Esophagus muscularis mucosa (tissue), 4 donors: Measurements from ENCODE around the gene NCKAP1. TPM values are rescaled to one million over a fixed set of nuclear protein-coding genes. Genes with fewer than 3 reads are reported as not detected.

Experiments
- DNase-seq: peaks from one replicate; pipeline ENCODE4 v3.0.0-alpha.2; 2017; ENCODE audit errors: extremely low spot score
- H3K27ac ChIP-seq, 4 donors: fragments of 200-600 bp; sonication (generic); replicated peaks in 1 of 4; 1 replicate in 3 of 4; 2 replicates in 1 of 4; pipeline ENCODE4 v1.5.1; 2016 to 2019; ENCODE audit warnings: mild to moderate bottlenecking in 1 of 4
- H3K27me3 ChIP-seq, 4 donors: fragments of 200-600 bp; sonication (generic); one replicate each; pipeline versions ENCODE4 v1.5.1 to v1.6.0; 2016 to 2019
- H3K36me3 ChIP-seq, 4 donors: fragments of 200-600 bp; sonication (generic); one replicate each; pipeline ENCODE4 v1.5.1; 2016 to 2019
- H3K4me1 ChIP-seq, 4 donors: fragments of 200-600 bp; sonication (generic); one replicate each; pipeline ENCODE4 v1.5.1; 2016 to 2019
- H3K4me3 ChIP-seq, 4 donors: fragments of 200-600 bp; sonication (generic); 1 replicate in 2 of 4; 2 replicates in 2 of 4; pipeline ENCODE4 v1.5.1; 2016 to 2019; ENCODE audit warnings: mild to moderate bottlenecking in 4 of 4, moderate library complexity in 1 of 4
- H3K9me3 ChIP-seq, 4 donors: fragments of 200-600 bp; sonication (generic); 1 replicate in 3 of 4; 2 replicates in 1 of 4; pipeline ENCODE4 v1.5.1; 2016 to 2019
- CTCF ChIP-seq, 3 experiments: fragments of 200-600 bp in 2 of 3; fragments of 450-650 bp in 1 of 3; sonication (generic) in 2 of 3; IDR thresholded peaks; one replicate each; pipeline ENCODE4 v1.5.1; 2017 to 2019; ENCODE audit warnings: antibody characterized with exemption in 3 of 3, mild to moderate bottlenecking in 2 of 3, moderate library complexity in 1 of 3
- EP300 ChIP-seq: sonication (generic); formaldehyde crosslinking; IDR thresholded peaks from one replicate; pipeline ENCODE4 v1.6.1; 2017; ENCODE audit warnings: antibody characterized with exemption
- POLR2A ChIP-seq: fragments of 450-650 bp; IDR thresholded peaks from one replicate; pipeline ENCODE4 v1.6.1; 2017; ENCODE audit warnings: antibody characterized with exemption, moderate library complexity, mild to moderate bottlenecking, low read depth
- POLR2AphosphoS5 ChIP-seq, 2 donors: sonication (generic); formaldehyde crosslinking; IDR thresholded peaks; one replicate each; pipeline ENCODE4 v1.6.1; 2017; ENCODE audit warnings: antibody characterized with exemption in 2 of 2
- WGBS: methylation state at CpG from one replicate; pipeline ENCODE4 v1.1.5; 2018; 5-methylcytosine and 5-hydroxymethylcytosine counted together
- intact Hi-C: fragments of 100-400 bp; cut with DNase I; formaldehyde crosslinking; loops from one replicate; pipeline ENCODE4 v1.15.1; 2023
- small RNA-seq, 3 donors: library from RNA; depleted of rRNA; stranded (forward); fragments of <200 nt; gene quantifications; one replicate each; pipeline ENCODE3, GENCODE V24; 2016
- total RNA-seq, 4 donors: library from RNA; depleted of rRNA; stranded (reverse); fragments of >200 nt; gene quantifications; one replicate each; pipeline versions ENCODE4 v1.1.0 to v1.2.1, GENCODE V29; 2016

The NCKAP1 gene
- total RNA-seq, 4 donors from 2014 or later, result 210 to 288 (median 249) TPM

GRCh38 chr2:182863642-182864041 is 174.6 kb downstream of the NCKAP1 start:
- intact Hi-C loops, result no loop called here
- peaks cover 9 to 73% (median 51%) of the 10 kb centered on the region in 4 donors for H3K4me1 ChIP-seq
- no peak for DNase-seq
- no peaks in the 10 kb centered on the region for H3K27me3 ChIP-seq
- TF ChIP-seq CTCF (IDR thresholded peaks at IDR 0.05) (no peak), POLR2A (no peak), EP300 (no peak), POLR2AphosphoS5 (IDR thresholded peaks at IDR 0.05) (no peak)
- H3K9me3 ChIP-seq, result no peaks in the 10 kb centered on the region
- H3K27ac ChIP-seq, result peak overlapping the region in 2 of 4 donors; percentile 23 to 25
- H3K36me3 ChIP-seq, result no peaks in the 10 kb centered on the region
- peak overlapping the region in 1 of 4 donors; percentile 57 for H3K4me3 ChIP-seq

GRCh38 chr2:182862091-182862490 is 176.2 kb downstream of the NCKAP1 start:
- DNase-seq, result no peak

GRCh38 chr2:182860858-182861257 is 177.4 kb downstream of the NCKAP1 start:
- no peak overlapping the region for H3K4me3 ChIP-seq
- no peak for DNase-seq
- H3K4me1 ChIP-seq, result peaks cover 0 to 49% (median 28%) of the 10 kb centered on the region in 4 donors
- TF ChIP-seq POLR2AphosphoS5 (IDR thresholded peaks at IDR 0.05), result no peak
- TF ChIP-seq CTCF (IDR thresholded peaks at IDR 0.05), result no peak
- TF ChIP-seq POLR2A, result no peak
- H3K9me3 ChIP-seq, result no peaks in the 10 kb centered on the region
- no peaks in the 10 kb centered on the region for H3K36me3 ChIP-seq
- WGBS, result 100% methylated on average over 2 of the region's 2 CpGs
- no peak overlapping the region for H3K27ac ChIP-seq
- intact Hi-C loops, result no loop called here
- H3K27me3 ChIP-seq, result no peaks in the 10 kb centered on the region

More at GRCh38 chr2:182862091-182862490, 176.2 kb downstream of the NCKAP1 start:
- WGBS, result 53% methylated on average over 5 of the region's 5 CpGs
- TF ChIP-seq CTCF (IDR thresholded peaks at IDR 0.05) (no peak), POLR2AphosphoS5 (IDR thresholded peaks at IDR 0.05) (no peak), POLR2A (no peak), EP300 (no peak)
- H3K4me3 ChIP-seq, result no peak overlapping the region
- H3K27ac ChIP-seq, result peak overlapping the region; percentile 8 to 46 (median 28)
- no peaks in the 10 kb centered on the region for H3K36me3 ChIP-seq
- intact Hi-C loops, result no loop called here
- H3K27me3 ChIP-seq, result no peaks in the 10 kb centered on the region
- H3K9me3 ChIP-seq, result no peaks in the 10 kb centered on the region
- H3K4me1 ChIP-seq, result peaks cover 6 to 62% (median 41%) of the 10 kb centered on the region in 4 donors

Small RNA genes lying within 50 kb of the gene (small RNA-seq; reads per million reads assigned to genes)
- gene RF00019, result 0 reads per million in 3 donors
- 0 reads per million in 3 donors for gene RF00599
- gene RNU6-1122P, result 0 reads per million in 3 donors

Other genes with a start within 250 kb of the NCKAP1 start
- 10 to 100 TPM; 10.1 to 46.9 (median 13.1) TPM for gene FRZB, start 171.8 kb downstream of the NCKAP1 start, total RNA-seq
- 1 to 10 TPM; 2.5 to 7.0 (median 5.0) TPM for gene DUSP19, start 40.3 kb upstream of the NCKAP1 start, total RNA-seq
- gene NUP35, start 86.0 kb upstream of the NCKAP1 start, total RNA-seq, result 10 to 100 TPM in 3 of 4 donors, 1 to 10 TPM in 1; 7.6 to 11.6 (median 10.7) TPM